Measurements from ENCODE around the gene SLC6A18.

- TF ChIP-seq CTCF (IDR thresholded peaks at IDR 0.05) (no peak), ZFX (IDR thresholded peaks at IDR 0.05; ENCODE audit: borderline replicate concordance) (no peak)
These were observed 21.7 kb downstream of the SLC6A18 start for GRCh38 chr5:1246711-1247431.

Measured in 22Rv1 (cell line).